Astrocyte (in vitro differentiated cells and primary cell): ENCODE results near the gene FUT6. TPM values are rescaled to one million over a fixed set of nuclear protein-coding genes. Genes with fewer than 3 reads are reported as not detected.

ENCODE experiments used
- DNase-seq: peaks from one replicate; pipeline ENCODE4 v3.0.0-alpha.2; 2010; ENCODE audit warnings: low read depth
- FAIRE-seq: peaks from 2 replicates; lab custom pipeline; 2011; peaks lifted over from hg19 to GRCh38; lab: Jason Lieb, UNC
- H2AFZ ChIP-seq: 2 replicates; pipeline ENCODE4 v1.6.0; 2012; ENCODE audit warnings: low read depth, low read length, inconsistent platforms
- H3K27ac ChIP-seq: 2 replicates; pipeline ENCODE4 v1.5.1; 2011; ENCODE audit warnings: low read depth, low read length, inconsistent platforms
- H3K27me3 ChIP-seq: 2 replicates; pipeline ENCODE4 v1.6.0; 2011; ENCODE audit warnings: low read length, inconsistent platforms; ENCODE audit not compliant: insufficient read depth
- H3K36me3 ChIP-seq: 2 replicates; pipeline ENCODE4 v1.5.1; 2011; ENCODE audit warnings: low read length, inconsistent platforms; ENCODE audit not compliant: insufficient read depth
- H3K4me1 ChIP-seq: 2 replicates; pipeline ENCODE4 v1.5.1; 2011; ENCODE audit warnings: low read length, inconsistent platforms; ENCODE audit not compliant: insufficient read depth
- H3K4me2 ChIP-seq: 2 replicates; pipeline ENCODE4 v1.6.0; 2012; ENCODE audit warnings: low read length, inconsistent platforms
- H3K4me3 ChIP-seq: 2 replicates; pipeline ENCODE4 v1.5.1; 2011; ENCODE audit warnings: low read depth, mild to moderate bottlenecking, low read length, inconsistent platforms; ENCODE audit not compliant: insufficient read depth
- H3K79me2 ChIP-seq: 2 replicates; pipeline ENCODE4 v1.6.0; 2012; ENCODE audit warnings: mild to moderate bottlenecking, low read length, inconsistent platforms; ENCODE audit not compliant: insufficient read depth
- H3K9ac ChIP-seq: 2 replicates; pipeline ENCODE4 v1.6.0; 2012; ENCODE audit warnings: mild to moderate bottlenecking, low read length, inconsistent platforms
- H3K9me3 ChIP-seq: 2 replicates; pipeline ENCODE4 v1.5.1; 2012; ENCODE audit warnings: low read depth, mild to moderate bottlenecking, low read length, inconsistent platforms; ENCODE audit not compliant: insufficient read depth
- H4K20me1 ChIP-seq: 2 replicates; pipeline ENCODE4 v1.6.0; 2012; ENCODE audit warnings: low read length, inconsistent platforms; ENCODE audit not compliant: insufficient read depth
- H3K27ac Mint-ChIP-seq: one replicate; pipeline ENCODE4 v1.8.0; 2021; ENCODE audit warnings: mild to moderate bottlenecking, mixed read lengths; ENCODE audit not compliant: unreplicated experiment
- H3K27me3 Mint-ChIP-seq: one replicate; pipeline ENCODE4 v1.8.0; 2021; ENCODE audit warnings: low read depth, mixed read lengths; ENCODE audit not compliant: unreplicated experiment
- H3K36me3 Mint-ChIP-seq: one replicate; pipeline ENCODE4 v1.8.0; 2021; ENCODE audit warnings: low read depth, mixed read lengths; ENCODE audit not compliant: unreplicated experiment
- H3K4me1 Mint-ChIP-seq: one replicate; pipeline ENCODE4 v1.8.0; 2021; ENCODE audit warnings: low read depth, mixed read lengths; ENCODE audit not compliant: unreplicated experiment
- H3K4me3 Mint-ChIP-seq: one replicate; pipeline ENCODE4 v1.8.0; 2021; ENCODE audit warnings: mild to moderate bottlenecking, moderate library complexity, mixed read lengths; ENCODE audit not compliant: unreplicated experiment
- H3K9me3 Mint-ChIP-seq: one replicate; pipeline ENCODE4 v1.8.0; 2021; ENCODE audit warnings: mild to moderate bottlenecking, mixed read lengths; ENCODE audit not compliant: unreplicated experiment
- EZH2 ChIP-seq: IDR thresholded peaks from 2 replicates; pipeline ENCODE4 v1.6.1; 2012; ENCODE audit warnings: mild to moderate bottlenecking, low read length, inconsistent platforms; ENCODE audit not compliant: insufficient read depth
- total RNA-seq: library from RNA; stranded (reverse); gene quantifications from 2 replicates; pipeline ENCODE4 v1.2.1, GENCODE V29; 2021
- TF ChIP-seq, protein P1 (sequence below): IDR thresholded peaks from 2 replicates; pipeline ENCODE4 v1.5.1; 2011; ENCODE audit warnings: low read depth, mild to moderate bottlenecking, inconsistent platforms, low read length, moderate library complexity; ENCODE audit not compliant: insufficient read depth

FUT6 gene
- total RNA-seq, 1 donor from 2014 or later: 0.09 TPM

DNA sequence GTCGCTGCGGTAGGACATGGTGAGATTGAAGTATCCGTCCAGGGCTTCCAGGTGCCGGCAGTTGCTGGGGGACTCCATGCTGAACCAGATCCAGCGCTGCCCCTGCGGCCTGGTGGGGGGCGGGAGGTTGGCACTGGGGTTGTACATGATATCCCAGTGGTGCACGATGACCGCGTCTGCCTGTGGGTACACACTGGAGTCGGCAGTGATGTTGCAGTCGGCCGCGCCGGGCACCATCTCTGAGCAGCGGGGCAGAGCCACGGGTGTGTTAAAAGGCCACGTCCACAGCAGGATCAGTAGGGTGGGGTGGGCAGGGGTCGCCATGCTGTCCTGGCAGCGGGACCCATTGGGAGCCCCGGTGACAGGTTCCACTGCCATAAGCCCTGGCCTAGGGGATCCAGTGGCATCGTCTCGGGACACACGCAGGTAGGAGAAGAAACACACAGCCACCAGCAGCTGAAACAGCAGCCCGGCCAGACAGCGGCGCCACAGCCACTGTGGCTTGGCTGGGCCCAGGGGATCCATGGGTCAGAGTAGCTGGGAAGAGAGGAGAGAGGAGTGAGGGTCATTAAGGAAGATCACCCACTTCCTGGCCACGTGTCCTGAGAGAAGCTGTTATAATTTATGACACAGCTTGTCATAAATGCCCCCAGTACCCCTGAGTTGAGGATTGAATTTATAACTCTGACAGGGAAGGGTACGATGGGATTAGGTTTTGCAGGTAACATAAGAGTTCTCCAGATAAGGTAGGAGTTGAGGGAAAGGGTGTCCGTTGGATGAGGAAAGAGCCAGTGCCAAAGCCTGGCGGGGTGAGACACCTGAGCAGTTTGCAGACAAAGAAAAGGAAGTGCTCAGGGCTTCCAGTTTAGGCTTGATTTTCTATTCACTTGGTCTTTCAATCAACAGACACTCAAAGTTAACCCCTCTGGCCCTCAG lies 28.0 kb upstream of the FUT6 start:
- no peak overlapping the region for H3K4me3 ChIP-seq
- FAIRE-seq (no peak), DNase-seq (no peak)
- Mint-ChIP-seq H3K36me3 (no peaks in the 10 kb centered on the region), H3K27ac (no peak overlapping the region), H3K9me3 (no peaks in the 10 kb centered on the region), H3K4me1 (no peaks in the 10 kb centered on the region), H3K4me3 (no peak overlapping the region), H3K27me3 (peaks cover 43% of the 10 kb centered on the region)
- H3K4me2 ChIP-seq: no peak overlapping the region
- H2AFZ ChIP-seq: no peak overlapping the region
- H3K9ac ChIP-seq: no peak overlapping the region
- no peak overlapping the region for H3K27ac ChIP-seq
- H4K20me1 ChIP-seq: no peaks in the 10 kb centered on the region
- no peaks in the 10 kb centered on the region for H3K9me3 ChIP-seq
- no peak for TF ChIP-seq EZH2
- TF ChIP-seq, protein P1, sequence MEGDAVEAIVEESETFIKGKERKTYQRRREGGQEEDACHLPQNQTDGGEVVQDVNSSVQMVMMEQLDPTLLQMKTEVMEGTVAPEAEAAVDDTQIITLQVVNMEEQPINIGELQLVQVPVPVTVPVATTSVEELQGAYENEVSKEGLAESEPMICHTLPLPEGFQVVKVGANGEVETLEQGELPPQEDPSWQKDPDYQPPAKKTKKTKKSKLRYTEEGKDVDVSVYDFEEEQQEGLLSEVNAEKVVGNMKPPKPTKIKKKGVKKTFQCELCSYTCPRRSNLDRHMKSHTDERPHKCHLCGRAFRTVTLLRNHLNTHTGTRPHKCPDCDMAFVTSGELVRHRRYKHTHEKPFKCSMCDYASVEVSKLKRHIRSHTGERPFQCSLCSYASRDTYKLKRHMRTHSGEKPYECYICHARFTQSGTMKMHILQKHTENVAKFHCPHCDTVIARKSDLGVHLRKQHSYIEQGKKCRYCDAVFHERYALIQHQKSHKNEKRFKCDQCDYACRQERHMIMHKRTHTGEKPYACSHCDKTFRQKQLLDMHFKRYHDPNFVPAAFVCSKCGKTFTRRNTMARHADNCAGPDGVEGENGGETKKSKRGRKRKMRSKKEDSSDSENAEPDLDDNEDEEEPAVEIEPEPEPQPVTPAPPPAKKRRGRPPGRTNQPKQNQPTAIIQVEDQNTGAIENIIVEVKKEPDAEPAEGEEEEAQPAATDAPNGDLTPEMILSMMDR: no peak
- peaks cover 4% of the 10 kb centered on the region for H3K27me3 ChIP-seq
- no peaks in the 10 kb centered on the region for H3K4me1 ChIP-seq
- no peaks in the 10 kb centered on the region for H3K79me2 ChIP-seq
- no peaks in the 10 kb centered on the region for H3K36me3 ChIP-seq

DNA sequence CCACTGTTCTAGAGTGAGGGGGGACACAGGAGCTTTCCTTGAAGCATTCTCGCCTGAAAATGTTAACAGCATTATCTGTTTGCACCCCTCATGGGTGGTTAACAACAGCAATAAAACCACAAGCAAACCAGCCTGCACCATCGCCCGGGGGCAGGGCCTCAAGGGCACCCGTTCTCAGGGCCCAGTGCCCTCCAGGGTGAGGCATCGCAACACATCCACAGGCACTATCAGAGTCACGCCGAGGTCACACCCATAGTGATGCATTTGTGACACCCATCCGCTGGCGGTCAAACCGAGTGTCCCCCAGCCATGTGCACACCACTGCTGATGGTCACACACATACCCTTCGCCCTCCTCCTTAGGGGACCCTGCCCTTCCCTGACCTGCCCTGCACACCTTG lies 26.3 kb upstream of the FUT6 start:
- FAIRE-seq (no peak), DNase-seq (no peak)
- H3K9me3 ChIP-seq: no peaks in the 10 kb centered on the region
- H4K20me1 ChIP-seq: no peaks in the 10 kb centered on the region
- no peaks in the 10 kb centered on the region for H3K9me3 Mint-ChIP-seq
- H3K79me2 ChIP-seq: no peaks in the 10 kb centered on the region
- peaks cover 4% of the 10 kb centered on the region for H3K27me3 ChIP-seq
- no peak overlapping the region for H3K4me3 ChIP-seq
- H3K4me2 ChIP-seq: no peak overlapping the region
- peaks cover 45% of the 10 kb centered on the region for H3K27me3 Mint-ChIP-seq
- H3K36me3 Mint-ChIP-seq: no peaks in the 10 kb centered on the region
- no peak overlapping the region for H2AFZ ChIP-seq
- H3K4me1 Mint-ChIP-seq: peaks cover 6% of the 10 kb centered on the region
- no peaks in the 10 kb centered on the region for H3K36me3 ChIP-seq
- H3K9ac ChIP-seq: no peak overlapping the region
- H3K4me3 Mint-ChIP-seq: no peak overlapping the region
- no peaks in the 10 kb centered on the region for H3K4me1 ChIP-seq
- no peak overlapping the region for H3K27ac ChIP-seq
- no peak overlapping the region for H3K27ac Mint-ChIP-seq
- TF ChIP-seq, protein P1: no peak
- no peak for TF ChIP-seq EZH2
